Nephron (organoid): ENCODE measurements around the gene PTPRT.
"Not testable (repeated sequence)": the region's sequence is repeated elsewhere in the genome, so short reads cannot be mapped to it uniquely, and the experiment has no call there.

ENCODE experiments used
- H3K27ac Mint-ChIP-seq, 3 experiments: 2 replicates each; pipeline ENCODE4 v1.8.0; 2020; ENCODE audit warnings: mixed read lengths in 3 of 3, mild to moderate bottlenecking in 2 of 3, moderate library complexity in 1 of 3
- H3K27me3 Mint-ChIP-seq: 2 replicates; pipeline ENCODE4 v1.8.0; 2021; ENCODE audit warnings: low read depth, mild to moderate bottlenecking, moderate library complexity, mixed read lengths
- H3K36me3 Mint-ChIP-seq: 2 replicates; pipeline ENCODE4 v1.8.0; 2020; ENCODE audit warnings: low read depth, mixed read lengths
- H3K4me1 Mint-ChIP-seq: 2 replicates; pipeline ENCODE4 v1.8.0; 2020; ENCODE audit warnings: mixed read lengths
- H3K4me3 Mint-ChIP-seq, 3 experiments: 2 replicates each; pipeline ENCODE4 v1.8.0; 2020; ENCODE audit warnings: mild to moderate bottlenecking in 3 of 3, mixed read lengths in 3 of 3, moderate library complexity in 2 of 3
- H3K9me3 Mint-ChIP-seq: 2 replicates; pipeline ENCODE4 v1.8.0; 2020; ENCODE audit warnings: mixed read lengths
- CTCF ChIP-seq, 3 experiments: fragments of 200-600 bp; sonication (generic); IDR thresholded peaks; one replicate each; pipeline ENCODE4 v1.5.0; 2021; ENCODE audit warnings: antibody characterized with exemption in 3 of 3; ENCODE audit not compliant: unreplicated experiment in 3 of 3

Gene PTPRT

GRCh38 chr20:43167615-43168014, 22.1 kb downstream of the PTPRT start:
- H3K36me3 Mint-ChIP-seq = no peaks in the 10 kb centered on the region
- peaks cover 37% of the 10 kb centered on the region for H3K27me3 Mint-ChIP-seq
- no peak overlapping the region for H3K4me3 Mint-ChIP-seq
- peak overlapping the region; percentile 56 to 74 (median 67) for H3K27ac Mint-ChIP-seq
- TF ChIP-seq CTCF (IDR thresholded peaks at IDR 0.05; ENCODE audit: unreplicated experiment in 3 of 3) = no peak
- peaks cover 57% of the 10 kb centered on the region for H3K4me1 Mint-ChIP-seq
- H3K9me3 Mint-ChIP-seq = no peaks in the 10 kb centered on the region

- no peak for TF ChIP-seq CTCF (IDR thresholded peaks at IDR 0.05; ENCODE audit: unreplicated experiment in 3 of 3)
- Mint-ChIP-seq H3K27ac (peak overlapping the region; percentile 67 to 74 (median 67)), H3K9me3 (no peaks in the 10 kb centered on the region), H3K4me1 (peaks cover 55% of the 10 kb centered on the region), H3K27me3 (peaks cover 34% of the 10 kb centered on the region), H3K36me3 (no peaks in the 10 kb centered on the region), H3K4me3 (no peak overlapping the region)
Measured at GRCh38 chr20:43167021-43167420, 22.7 kb downstream of the PTPRT start.

GRCh38 chr20:43165611-43166010, 24.1 kb downstream of the PTPRT start:
- Mint-ChIP-seq H3K27ac (peak overlapping the region in 1 of 3 experiments; percentile 58), H3K4me1 (peaks cover 55% of the 10 kb centered on the region), H3K4me3 (no peak overlapping the region), H3K9me3 (no peaks in the 10 kb centered on the region), H3K36me3 (no peaks in the 10 kb centered on the region), H3K27me3 (peaks cover 26% of the 10 kb centered on the region)
- TF ChIP-seq CTCF (IDR thresholded peaks at IDR 0.05; ENCODE audit: unreplicated experiment in 3 of 3) = no peak

GRCh38 chr20:43164736-43165135, 25.0 kb downstream of the PTPRT start:
- H3K36me3 Mint-ChIP-seq, H3K9me3 Mint-ChIP-seq, H3K4me3 Mint-ChIP-seq: not testable (repeated sequence)
- H3K27me3 Mint-ChIP-seq = peaks cover 27% of the 10 kb centered on the region
- peak overlapping the region in 2 of 3 experiments; percentile 58 for H3K27ac Mint-ChIP-seq
- H3K4me1 Mint-ChIP-seq = peaks cover 53% of the 10 kb centered on the region

- no peak for TF ChIP-seq CTCF (IDR thresholded peaks at IDR 0.05; ENCODE audit: unreplicated experiment in 3 of 3)
- Mint-ChIP-seq H3K27ac (peak overlapping the region in 1 of 3 experiments; percentile 20), H3K9me3 (no peaks in the 10 kb centered on the region), H3K27me3 (peaks cover 32% of the 10 kb centered on the region), H3K4me3 (peak overlapping the region in 1 of 3 experiments; percentile 9), H3K36me3 (no peaks in the 10 kb centered on the region), H3K4me1 (peaks cover 32% of the 10 kb centered on the region)
Measured at GRCh38 chr20:43161716-43162115, 28.0 kb downstream of the PTPRT start.

GRCh38 chr20:43160941-43161340, 28.8 kb downstream of the PTPRT start:
- peaks cover 26% of the 10 kb centered on the region for H3K4me1 Mint-ChIP-seq
- peak overlapping the region in 2 of 3 experiments; percentile 12 to 27 for H3K27ac Mint-ChIP-seq
- H3K36me3 Mint-ChIP-seq = no peaks in the 10 kb centered on the region
- no peaks in the 10 kb centered on the region for H3K9me3 Mint-ChIP-seq
- H3K27me3 Mint-ChIP-seq = peaks cover 32% of the 10 kb centered on the region
- no peak overlapping the region for H3K4me3 Mint-ChIP-seq
- no peak for TF ChIP-seq CTCF (IDR thresholded peaks at IDR 0.05; ENCODE audit: unreplicated experiment in 3 of 3)
